DLD1 (cell line): ENCODE measurements around the gene OSBPL9.
"Not testable (repeated sequence)": the region's sequence is repeated elsewhere in the genome, so short reads cannot be mapped to it uniquely, and the experiment has no call there.

Source experiments
- in situ Hi-C: cut with HindIII; loops from 2 replicates; pipeline ENCODE4 v1.10.0; 2017; ENCODE audit warnings: low sequenced_read_pairs

The OSBPL9 gene

GRCh38 chr1:51701782-51702181 lies 84.9 kb downstream of the OSBPL9 start:
- in situ Hi-C loops: not testable (repeated sequence)

DNA sequence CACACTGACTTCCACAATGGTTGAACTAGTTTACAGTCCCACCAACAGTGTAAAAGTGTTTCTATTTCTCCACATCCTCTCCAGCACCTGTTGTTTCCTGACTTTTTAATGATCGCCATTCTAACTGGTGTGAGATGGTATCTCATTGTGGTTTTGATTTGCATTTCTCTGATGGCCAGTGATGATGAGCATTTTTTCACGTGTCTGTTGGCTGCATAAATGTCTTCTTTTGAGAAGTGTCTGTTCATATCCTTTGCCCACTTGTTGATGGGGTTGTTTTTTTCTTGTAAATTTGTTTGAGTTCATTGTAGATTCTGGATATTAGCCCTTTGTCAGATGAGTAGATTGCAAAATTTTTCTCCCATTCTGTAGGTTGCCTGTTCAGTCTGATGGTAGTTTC lies 85.3 kb downstream of the OSBPL9 start:
- in situ Hi-C loops: not testable (repeated sequence)

DNA sequence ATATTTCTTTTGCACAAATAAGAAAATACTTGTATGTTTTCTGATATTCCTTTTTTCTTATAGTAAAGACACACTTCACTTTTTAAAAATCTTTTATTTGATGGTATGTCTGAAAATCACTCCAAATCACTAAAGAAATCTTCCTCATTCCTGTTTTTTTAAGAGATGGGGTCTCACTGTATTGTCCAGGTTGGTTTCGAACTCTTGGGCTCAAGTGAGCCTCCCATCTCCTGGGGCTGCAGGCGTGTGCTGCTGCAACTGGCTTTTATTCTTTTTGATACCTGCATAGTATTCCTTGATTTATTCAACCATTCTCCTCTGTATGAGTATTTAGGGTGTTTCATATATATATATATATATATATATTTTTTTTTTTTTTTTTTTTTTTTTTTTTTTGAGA lies 88.1 kb downstream of the OSBPL9 start:
- in situ Hi-C loops: no loop called here

GRCh38 chr1:51708911-51709760 lies 92.2 kb downstream of the OSBPL9 start:
- in situ Hi-C loops: no loop called here

DNA sequence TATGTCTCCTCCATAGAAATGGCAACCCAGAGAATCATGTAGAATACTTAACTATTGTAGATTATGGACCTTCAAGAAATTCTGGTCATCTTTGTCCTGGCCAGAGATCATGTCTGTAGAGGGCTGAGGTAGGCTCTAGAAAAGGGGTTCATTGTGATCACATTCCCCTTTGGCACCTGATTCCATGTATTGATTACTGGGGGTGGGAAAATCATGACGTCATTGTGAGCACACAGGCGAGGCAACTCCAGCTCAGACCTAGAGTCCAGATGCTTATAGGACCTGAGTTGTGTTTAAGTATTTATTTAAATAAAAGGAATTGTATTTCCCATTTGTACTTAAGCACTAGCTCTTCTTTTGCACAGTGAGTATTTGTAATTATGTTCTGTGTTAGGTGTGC lies 93.1 kb downstream of the OSBPL9 start:
- in situ Hi-C loops: no loop called here

- in situ Hi-C loops: no loop called here
These were observed 95.7 kb downstream of the OSBPL9 start for GRCh38 chr1:51712590-51712989.

DNA sequence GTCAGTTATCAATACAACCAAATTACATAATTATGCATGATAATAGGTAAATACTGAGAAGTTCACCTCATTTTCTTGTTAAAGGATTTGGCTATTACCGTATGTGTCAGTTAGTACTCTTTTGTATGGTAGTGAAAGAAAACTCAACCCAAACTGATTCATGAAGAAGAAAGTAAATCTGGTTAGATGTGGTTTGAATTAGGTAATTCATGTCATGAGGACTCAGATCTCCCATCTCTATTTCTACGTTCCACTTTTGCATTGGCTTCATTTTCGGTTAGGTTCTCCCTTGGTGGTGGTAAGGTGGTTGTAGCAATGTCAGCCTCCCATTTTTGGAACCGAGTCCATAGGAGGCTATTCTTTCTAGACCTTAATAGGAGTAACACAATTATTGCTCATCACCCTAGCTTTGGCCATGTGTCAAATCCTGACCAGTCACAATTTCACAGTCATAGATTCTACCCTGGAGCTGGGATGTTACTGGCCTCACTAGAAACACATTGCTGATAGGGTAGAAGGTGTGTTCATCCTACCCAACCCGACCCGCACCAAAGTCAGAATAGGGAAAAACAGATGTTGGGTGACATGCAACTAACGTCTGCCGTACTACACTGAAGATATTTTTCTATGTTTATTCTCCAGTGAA lies 97.6 kb downstream of the OSBPL9 start:
- in situ Hi-C loops: no loop called here

DNA sequence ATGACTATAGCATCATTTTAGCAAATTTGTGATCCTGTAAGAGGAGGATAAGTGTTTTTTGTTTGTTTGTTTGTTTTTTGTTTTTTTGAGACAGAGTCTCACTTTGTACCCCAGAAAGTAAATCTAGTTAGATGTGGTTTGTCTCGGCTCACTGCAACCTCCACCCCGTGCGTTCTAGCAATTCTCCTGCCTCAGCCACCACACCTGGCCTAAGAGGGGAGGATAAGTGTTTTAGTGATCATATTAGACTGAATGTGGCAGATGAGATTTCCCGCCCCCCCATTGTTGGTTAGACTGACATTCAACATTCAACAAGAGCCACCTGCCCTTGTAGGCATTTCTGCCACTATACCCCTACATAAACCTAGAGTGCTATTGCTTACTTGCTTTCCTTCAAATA lies 98.5 kb downstream of the OSBPL9 start:
- in situ Hi-C loops: no loop called here

- in situ Hi-C loops: no loop called here
These were observed 99.9 kb downstream of the OSBPL9 start for GRCh38 chr1:51716746-51717145.

GRCh38 chr1:51717842-51718241 lies 101.0 kb downstream of the OSBPL9 start:
- in situ Hi-C loops: no loop called here

DNA sequence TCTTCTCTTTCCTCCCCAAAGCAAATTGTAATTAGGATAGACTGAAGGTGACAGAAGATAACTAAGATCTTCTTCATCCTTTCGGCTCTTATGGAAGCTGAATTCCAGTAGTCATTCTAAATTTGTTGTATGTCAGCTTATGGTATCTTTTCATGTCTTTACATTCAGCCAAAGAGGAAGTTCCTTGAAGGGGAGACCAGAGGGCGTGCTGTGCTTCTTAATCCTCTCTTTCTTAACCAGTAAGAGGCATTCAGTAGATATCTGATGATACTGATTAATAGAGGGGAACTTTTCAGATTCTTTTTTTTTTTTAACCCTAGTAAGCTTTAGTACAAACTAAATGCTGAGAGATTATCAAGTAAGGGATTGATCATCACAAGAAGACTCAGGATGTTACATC lies 102.3 kb downstream of the OSBPL9 start:
- in situ Hi-C loops: no loop called here

- in situ Hi-C loops: no loop called here
These were observed 107.9 kb downstream of the OSBPL9 start for GRCh38 chr1:51724797-51725196.

DNA sequence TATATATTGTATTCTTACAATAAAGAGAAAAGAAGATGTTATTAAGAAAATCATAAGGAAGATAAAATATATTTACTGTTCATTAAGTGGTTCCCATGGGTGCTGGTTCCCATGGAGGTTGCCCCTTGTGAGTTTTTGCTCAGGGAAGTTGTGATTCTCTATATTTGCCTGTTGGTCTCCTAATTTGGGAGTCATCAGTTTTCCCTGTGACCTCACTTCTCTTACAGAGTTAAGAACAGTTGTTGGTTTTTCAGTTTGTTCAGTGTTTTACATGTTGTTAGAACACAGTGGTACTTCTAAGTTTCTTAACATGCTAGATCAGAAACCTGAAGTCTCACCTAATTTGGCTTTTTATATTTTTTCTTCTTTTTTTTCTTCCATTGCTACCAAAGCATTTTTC lies 109.2 kb downstream of the OSBPL9 start:
- in situ Hi-C loops: no loop called here

GRCh38 chr1:51726544-51727225 lies 109.8 kb downstream of the OSBPL9 start:
- in situ Hi-C loops: no loop called here

- in situ Hi-C loops: no loop called here
These were observed 110.5 kb downstream of the OSBPL9 start for GRCh38 chr1:51727366-51727765.

- in situ Hi-C loops: no loop called here
These were observed 111.8 kb downstream of the OSBPL9 start for GRCh38 chr1:51728611-51729155.

DNA sequence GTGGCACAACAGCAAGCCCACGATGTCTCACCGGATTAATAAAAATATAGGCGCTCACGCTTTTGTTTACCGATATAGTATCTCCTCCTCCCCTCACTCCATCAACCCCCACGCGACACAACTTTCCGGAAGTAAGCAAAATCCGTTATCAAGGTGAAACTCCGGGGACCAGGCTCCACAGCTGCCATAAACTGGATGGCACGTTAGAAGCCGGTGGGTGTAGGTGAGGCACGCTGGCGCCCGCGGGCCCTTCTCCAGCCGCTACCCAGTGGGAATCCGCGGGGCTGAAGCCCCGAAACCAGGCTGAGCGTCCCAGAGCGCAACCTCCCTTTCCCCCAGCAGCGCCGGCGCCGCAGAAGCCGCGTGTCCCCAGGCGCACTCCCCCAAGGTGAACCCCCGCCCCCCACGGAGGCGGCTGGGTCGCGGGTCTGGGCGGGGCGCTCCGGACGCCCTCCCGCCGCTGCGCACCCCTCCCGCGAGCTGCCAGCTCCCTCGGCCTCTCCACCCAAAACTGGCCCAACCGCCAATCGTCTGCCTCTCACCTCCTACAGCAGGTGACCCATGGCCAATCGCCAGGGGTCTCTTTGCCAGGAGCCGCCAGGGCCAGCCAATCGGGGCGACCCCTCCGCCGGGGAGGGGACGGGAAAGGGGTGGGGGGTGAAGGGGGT lies 112.4 kb downstream of the OSBPL9 start:
- in situ Hi-C loops: no loop called here

DNA sequence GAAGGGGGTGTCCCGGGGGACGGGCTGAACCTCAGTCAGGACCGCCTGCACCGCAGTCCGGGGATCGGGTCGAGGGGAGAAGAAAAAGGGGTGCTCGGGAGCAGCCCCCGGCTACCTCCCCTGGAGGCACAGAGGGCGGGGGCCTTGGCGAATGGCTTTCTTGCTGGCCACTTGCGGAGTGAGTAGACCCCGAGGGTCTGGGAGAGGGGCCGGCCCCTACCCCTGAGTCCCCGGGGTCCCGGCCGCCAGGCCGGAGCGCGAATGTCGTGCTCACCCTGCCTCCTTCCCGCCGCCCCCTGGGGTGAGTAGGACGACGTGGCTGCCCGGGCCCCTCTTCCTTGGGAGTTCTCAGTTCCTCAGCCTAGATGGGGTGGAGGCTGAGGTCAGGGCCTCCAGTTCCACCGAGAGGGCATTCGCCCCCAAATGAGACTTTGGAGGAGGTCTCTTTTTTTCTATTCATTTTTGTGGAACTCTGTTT lies 113.0 kb downstream of the OSBPL9 start:
- in situ Hi-C loops: no loop called here

DNA sequence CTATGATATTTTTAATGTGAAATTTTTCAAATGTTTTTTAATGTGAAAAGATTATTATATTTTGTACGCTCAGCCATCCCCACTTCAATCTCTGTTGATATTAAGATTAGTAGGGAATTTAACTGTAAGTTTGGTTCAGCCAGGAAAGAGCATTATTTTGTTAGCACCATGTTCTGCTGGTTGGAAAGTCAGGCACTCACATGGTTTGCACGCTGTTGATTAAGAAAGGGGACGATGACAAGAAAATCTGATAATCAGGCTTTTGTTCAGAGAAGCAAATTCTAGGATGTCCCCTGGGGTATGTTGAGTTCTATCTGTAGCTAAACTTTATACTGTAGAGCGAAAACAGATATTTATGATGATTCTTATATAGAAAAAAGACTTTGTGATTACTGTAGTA lies 115.1 kb downstream of the OSBPL9 start:
- in situ Hi-C loops: no loop called here

GRCh38 chr1:51732701-51733425 lies 116.0 kb downstream of the OSBPL9 start:
- in situ Hi-C loops: no loop called here
